PC-3 (cell line): ENCODE measurements around the gene CDK14. TPM values are rescaled to one million over a fixed set of nuclear protein-coding genes. Genes with fewer than 3 reads are reported as not detected.

Experiments
- ATAC-seq: fragments of 200-7000 bp; cut with Tn5 transposase; 2 replicates; pipeline ENCODE4 v1.9.1; 2020; ENCODE audit warnings: mild to moderate bottlenecking, moderate library complexity
- BruUV-seq: library from RNA; stranded (reverse); fragments of 400-500 nt; replicated peaks from 2 replicates; lab custom pipeline; 2021; lab: Mats Ljungman, UMichigan
- CTCF ChIA-PET: fragments of 300-600 bp; sonication (Branson Sonifier 250); formaldehyde crosslinking; loops from one replicate; lab custom pipeline; 2022; ENCODE audit warnings: antibody characterized with exemption; lab: Charles Lee
- POLR2A ChIA-PET: fragments of 300-600 bp; sonication (Branson Sonifier 250); formaldehyde crosslinking; loops from one replicate; lab custom pipeline; 2022; ENCODE audit warnings: antibody characterized with exemption; ENCODE audit not compliant: unreplicated experiment; lab: Charles Lee
- DNase-seq: peaks from one replicate; pipeline ENCODE4 v3.0.0-alpha.2; 2015
- H2AFZ ChIP-seq: fragments of 300-600 bp; sonication (generic); 2 replicates; pipeline ENCODE4 v1.6.0; 2016; ENCODE audit warnings: antibody characterized with exemption, low read length
- H3F3A ChIP-seq: fragments of 300-600 bp; sonication (generic); one replicate; pipeline ENCODE4 v1.6.0; 2017; ENCODE audit warnings: antibody characterized with exemption, low read length, control low read depth, mild to moderate bottlenecking; ENCODE audit not compliant: unreplicated experiment
- H3K27ac ChIP-seq: fragments of 300-600 bp; sonication (generic); 2 replicates; pipeline ENCODE4 v1.5.1; 2016; ENCODE audit warnings: mild to moderate bottlenecking, low read length
- H3K27me3 ChIP-seq: fragments of 300-600 bp; sonication (generic); 2 replicates; pipeline ENCODE4 v1.6.1; 2016; ENCODE audit warnings: low read length, mixed read lengths
- H3K36me3 ChIP-seq: fragments of 300-600 bp; sonication (generic); 2 replicates; pipeline ENCODE4 v1.6.1; 2016; ENCODE audit warnings: low read depth, mixed run types, low read length, mixed read lengths
- H3K4me1 ChIP-seq: fragments of 300-600 bp; sonication (generic); 2 replicates; pipeline ENCODE4 v1.5.1; 2016; ENCODE audit warnings: low read length; ENCODE audit not compliant: insufficient read depth
- H3K4me2 ChIP-seq: fragments of 300-600 bp; sonication (generic); 2 replicates; pipeline ENCODE4 v1.6.0; 2016; ENCODE audit warnings: low read length
- H3K4me3 ChIP-seq: fragments of 300-600 bp; sonication (generic); 2 replicates; pipeline ENCODE4 v1.5.1; 2016; ENCODE audit warnings: mild to moderate bottlenecking, low read length, mixed read lengths
- H3K79me2 ChIP-seq: fragments of 300-600 bp; sonication (generic); 2 replicates; pipeline ENCODE4 v1.6.1; 2017; ENCODE audit warnings: low read length, mixed read lengths
- H3K9ac ChIP-seq: fragments of 300-600 bp; sonication (generic); 2 replicates; pipeline ENCODE4 v1.6.0; 2016; ENCODE audit warnings: mild to moderate bottlenecking, low read length
- H3K9me2 ChIP-seq: fragments of 300-600 bp; sonication (generic); replicated peaks from 2 replicates; pipeline ENCODE4 v1.6.1; 2016; ENCODE audit warnings: mixed run types, low read length, mixed read lengths
- H3K9me3 ChIP-seq: fragments of 300-600 bp; sonication (generic); 2 replicates; pipeline ENCODE4 v1.6.1; 2016; ENCODE audit warnings: low read length, mixed read lengths
- H4K20me1 ChIP-seq: fragments of 300-600 bp; sonication (generic); 2 replicates; pipeline ENCODE4 v1.6.1; 2016; ENCODE audit warnings: low read length, mixed read lengths
- EZH2 ChIP-seq: fragments of 300-600 bp; sonication (generic); IDR thresholded peaks from one replicate; pipeline ENCODE4 v1.6.1; 2017; ENCODE audit warnings: antibody characterized with exemption, mild to moderate bottlenecking, low read length; ENCODE audit not compliant: unreplicated experiment
- EZH2phosphoT487 ChIP-seq: fragments of 300-600 bp; sonication (generic); IDR thresholded peaks from 2 replicates; pipeline ENCODE4 v1.6.1; 2018; ENCODE audit warnings: mild to moderate bottlenecking, antibody characterized with exemption, low read length, borderline replicate concordance
- intact Hi-C: fragments of 100-400 bp; cut with micrococcal nuclease; formaldehyde crosslinking; loops from 2 replicates; pipeline ENCODE4 v1.9.0; 2023
- total RNA-seq: library from RNA; depleted of rRNA; stranded (reverse); fragments of >200 nt; gene quantifications from 2 replicates; pipeline ENCODE4 v1.2.3, GENCODE V29; 2014
- TF ChIP-seq, protein P1 (sequence below): fragments of 300-600 bp; sonication (generic); conservative IDR thresholded peaks from 2 replicates; pipeline ENCODE4 v1.5.1; 2017; ENCODE audit warnings: antibody characterized with exemption, low read depth, mild to moderate bottlenecking, low read length

Gene CDK14
- total RNA-seq, 1 experiment from 2014 or later, result 8.2 TPM

- CTCF ChIA-PET, result no interaction called here
- intact Hi-C loops, result no loop called here
These were observed 246.3 kb downstream of the CDK14 start for GRCh38 chr7:90842430-90842788.

DNA sequence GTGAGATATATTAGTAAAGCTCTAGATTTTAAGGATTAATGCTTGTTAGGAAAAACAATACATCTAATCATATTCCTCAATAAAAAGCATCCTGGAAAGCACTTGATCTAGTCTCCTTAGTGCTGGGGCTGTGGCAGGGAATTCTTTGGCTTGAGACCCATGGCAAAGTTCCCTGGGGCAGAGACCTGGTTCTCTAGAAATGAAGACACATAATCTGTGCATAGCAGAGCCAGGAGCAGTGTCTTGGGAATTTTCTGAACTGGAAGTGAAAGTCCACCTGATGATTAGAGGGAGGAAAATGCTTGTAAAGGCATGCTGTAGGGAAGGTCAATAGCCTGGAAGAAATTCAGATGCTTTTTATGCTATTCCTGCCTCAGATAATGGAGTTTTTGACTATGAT lies 247.4 kb downstream of the CDK14 start:
- H3K9ac ChIP-seq, result no peak overlapping the region
- H2AFZ ChIP-seq, result no peak overlapping the region
- no peaks in the 10 kb centered on the region for H3K9me3 ChIP-seq
- no peak for TF ChIP-seq EZH2
- no peak for TF ChIP-seq EZH2phosphoT487
- TF ChIP-seq, protein P1, sequence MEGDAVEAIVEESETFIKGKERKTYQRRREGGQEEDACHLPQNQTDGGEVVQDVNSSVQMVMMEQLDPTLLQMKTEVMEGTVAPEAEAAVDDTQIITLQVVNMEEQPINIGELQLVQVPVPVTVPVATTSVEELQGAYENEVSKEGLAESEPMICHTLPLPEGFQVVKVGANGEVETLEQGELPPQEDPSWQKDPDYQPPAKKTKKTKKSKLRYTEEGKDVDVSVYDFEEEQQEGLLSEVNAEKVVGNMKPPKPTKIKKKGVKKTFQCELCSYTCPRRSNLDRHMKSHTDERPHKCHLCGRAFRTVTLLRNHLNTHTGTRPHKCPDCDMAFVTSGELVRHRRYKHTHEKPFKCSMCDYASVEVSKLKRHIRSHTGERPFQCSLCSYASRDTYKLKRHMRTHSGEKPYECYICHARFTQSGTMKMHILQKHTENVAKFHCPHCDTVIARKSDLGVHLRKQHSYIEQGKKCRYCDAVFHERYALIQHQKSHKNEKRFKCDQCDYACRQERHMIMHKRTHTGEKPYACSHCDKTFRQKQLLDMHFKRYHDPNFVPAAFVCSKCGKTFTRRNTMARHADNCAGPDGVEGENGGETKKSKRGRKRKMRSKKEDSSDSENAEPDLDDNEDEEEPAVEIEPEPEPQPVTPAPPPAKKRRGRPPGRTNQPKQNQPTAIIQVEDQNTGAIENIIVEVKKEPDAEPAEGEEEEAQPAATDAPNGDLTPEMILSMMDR, result no peak
- H3K27me3 ChIP-seq, result no peaks in the 10 kb centered on the region
- no peaks in the 10 kb centered on the region; the same call in 1 of the 2 replicates for H3K36me3 ChIP-seq
- intact Hi-C loops, result no loop called here
- no peak overlapping the region for H3K27ac ChIP-seq
- DNase-seq, result no peak
- no peak overlapping the region for H3K4me2 ChIP-seq
- no peaks in the 10 kb centered on the region for H4K20me1 ChIP-seq
- H3F3A ChIP-seq, result no peaks in the 10 kb centered on the region
- peak; percentile 18; the same call in 1 of the 2 replicates for ATAC-seq
- BruUV-seq, result no TSS peak
- H3K9me2 ChIP-seq, result no peaks in the 10 kb centered on the region
- no peak overlapping the region for H3K4me3 ChIP-seq
- peaks cover 11% of the 10 kb centered on the region for H3K4me1 ChIP-seq
- ChIA-PET CTCF (no interaction called here), POLR2A (interaction anchor here (0.7 kb wide), 1 partner anchor 435 kb away, joined by 4 read pairs; no protein-coding TSS in a partner anchor)
- H3K79me2 ChIP-seq, result no peaks in the 10 kb centered on the region

More at GRCh38 chr7:90842430-90842788, 246.3 kb downstream of the CDK14 start:
- H3K36me3 ChIP-seq, result no peaks in the 10 kb centered on the region; the same call in 1 of the 2 replicates
- H2AFZ ChIP-seq, result no peak overlapping the region
- DNase-seq (no peak), ATAC-seq (no peak)
- no peaks in the 10 kb centered on the region for H3K9me3 ChIP-seq
- peaks cover 11% of the 10 kb centered on the region for H3K4me1 ChIP-seq
- POLR2A ChIA-PET, result no interaction called here
- no peak overlapping the region for H3K27ac ChIP-seq
- H3K9me2 ChIP-seq, result no peaks in the 10 kb centered on the region
- no peak overlapping the region for H3K4me2 ChIP-seq
- no peaks in the 10 kb centered on the region for H4K20me1 ChIP-seq
- no peak overlapping the region for H3K4me3 ChIP-seq
- no TSS peak for BruUV-seq
- no peak overlapping the region for H3K9ac ChIP-seq
- H3F3A ChIP-seq, result no peaks in the 10 kb centered on the region
- H3K79me2 ChIP-seq, result no peaks in the 10 kb centered on the region
- no peaks in the 10 kb centered on the region for H3K27me3 ChIP-seq
- no peak for TF ChIP-seq EZH2phosphoT487
- TF ChIP-seq, protein P1, result no peak
- no peak for TF ChIP-seq EZH2

DNA sequence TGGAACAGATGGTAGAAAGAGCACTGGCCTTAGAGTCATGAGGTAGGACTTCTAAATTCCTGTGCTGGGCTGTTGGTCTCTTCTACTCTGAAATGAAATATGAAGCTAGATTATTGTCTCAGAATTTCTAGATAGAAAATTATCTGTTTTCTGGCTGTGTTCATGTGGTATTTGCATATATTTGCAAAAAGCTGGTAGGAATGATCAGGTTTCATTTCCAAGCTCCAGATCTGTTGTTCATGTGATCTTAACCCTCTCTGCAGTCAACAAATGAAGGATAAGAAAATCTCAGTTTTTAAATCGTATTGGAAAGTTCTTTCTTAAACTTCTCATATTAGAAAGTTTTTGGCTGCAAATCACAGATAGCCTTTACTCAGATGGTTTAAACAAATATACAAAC lies 248.3 kb downstream of the CDK14 start:
- Histone ChIP-seq H3K9me3 (no peaks in the 10 kb centered on the region), H2AFZ (no peak overlapping the region), H3K9ac (no peak overlapping the region), H3K36me3 (no peaks in the 10 kb centered on the region), H3F3A (no peaks in the 10 kb centered on the region), H3K4me2 (peak overlapping the region; percentile 24; the same call in 1 of the 2 replicates), H3K4me3 (no peak overlapping the region), H3K79me2 (no peaks in the 10 kb centered on the region), H3K27ac (no peak overlapping the region), H3K27me3 (no peaks in the 10 kb centered on the region), H3K4me1 (peaks cover 11% of the 10 kb centered on the region), H4K20me1 (no peaks in the 10 kb centered on the region), H3K9me2 (no peaks in the 10 kb centered on the region)
- no peak for TF ChIP-seq EZH2phosphoT487
- ATAC-seq (no peak), DNase-seq (no peak)
- intact Hi-C loops, result no loop called here
- BruUV-seq, result no TSS peak
- POLR2A ChIA-PET, result interaction anchor here (0.6 kb wide), 1 partner anchor 77 kb away, joined by 4 read pairs; no protein-coding TSS in a partner anchor
- CTCF ChIA-PET, result interaction anchor here (0.6 to 1.1 kb wide), 2 partner anchors 46 to 190 kb away, joined by 3 to 4 read pairs; no protein-coding TSS in a partner anchor
